ENCODE data around the gene TENT5C.

TENT5C gene

DNA sequence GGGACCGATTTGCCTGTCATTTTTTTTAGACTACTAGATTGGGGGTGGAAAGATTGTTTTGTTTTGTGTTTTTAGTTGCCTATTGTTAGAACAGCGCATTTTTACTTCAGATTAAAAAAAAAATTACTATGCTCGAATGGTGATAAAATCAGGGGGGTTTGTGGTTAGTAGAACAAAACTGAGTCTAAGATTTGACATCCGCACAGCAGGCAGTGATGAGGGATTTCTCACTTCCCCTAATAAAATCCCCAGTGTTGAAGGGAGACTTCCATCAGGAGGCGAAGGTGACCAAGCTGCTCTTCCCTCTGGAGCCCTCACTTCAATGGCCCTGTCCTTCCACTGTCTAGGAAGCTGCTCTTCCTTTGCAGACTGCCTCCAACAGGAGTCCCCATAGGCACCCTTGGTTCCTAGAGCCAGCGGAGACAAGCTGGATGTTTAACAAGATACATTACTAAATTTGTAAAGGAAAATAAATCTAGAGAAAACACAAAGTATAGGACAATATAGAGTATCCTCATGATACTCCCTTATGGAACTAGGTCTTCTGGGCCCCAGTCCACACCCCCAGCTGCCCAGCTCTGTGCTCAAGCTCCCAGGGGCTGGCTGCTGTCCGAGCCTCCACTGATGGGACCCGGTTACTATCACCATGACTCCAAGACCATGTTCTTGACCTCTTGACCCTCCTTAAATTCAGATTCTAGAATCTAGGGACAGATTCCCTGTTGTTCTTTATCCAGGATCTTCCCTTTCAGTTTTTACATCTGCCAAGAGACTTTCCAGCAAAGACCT is 31.0 kb downstream of the TENT5C start:
- DNase-seq: no peak

DNA sequence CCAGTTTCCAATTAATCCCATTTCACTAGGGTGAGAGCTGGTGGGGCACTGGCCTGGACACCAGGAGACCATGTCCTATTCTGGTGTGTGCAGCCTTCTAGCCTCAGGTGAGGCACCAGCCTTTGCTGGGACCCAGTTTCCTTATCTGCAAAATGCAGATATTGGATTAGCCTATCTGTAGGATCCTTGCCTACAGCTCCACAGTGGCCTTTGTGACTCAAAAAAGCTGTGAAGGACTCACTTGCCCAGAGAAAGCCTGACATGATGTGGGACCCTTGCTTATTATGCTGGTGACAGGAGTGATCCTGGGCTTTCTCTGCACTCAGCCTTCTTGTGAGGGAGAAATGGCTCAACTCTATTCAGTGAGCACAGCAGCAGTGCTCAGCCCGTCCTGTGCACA is 32.3 kb downstream of the TENT5C start:
- DNase-seq: no peak

DNA sequence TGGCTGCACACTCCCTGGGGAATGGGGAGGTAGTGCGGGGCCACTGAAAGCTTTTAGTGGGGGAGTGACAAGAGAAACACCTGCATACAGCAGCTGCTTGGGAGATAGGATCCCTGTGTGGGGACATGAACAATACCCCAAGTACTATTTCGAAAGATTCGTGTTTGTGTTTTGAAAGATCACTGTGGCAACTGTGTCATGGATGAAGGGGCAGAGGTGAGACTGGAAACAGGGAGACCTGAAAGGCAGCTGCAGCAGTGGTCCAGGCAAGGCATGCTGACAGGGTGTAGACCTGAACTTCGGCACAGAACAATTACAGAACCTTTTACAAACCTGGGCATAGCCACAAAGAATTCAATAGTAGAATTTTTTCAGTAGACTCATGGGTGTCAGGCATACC is 32.9 kb downstream of the TENT5C start:
- no peak for DNase-seq

DNA sequence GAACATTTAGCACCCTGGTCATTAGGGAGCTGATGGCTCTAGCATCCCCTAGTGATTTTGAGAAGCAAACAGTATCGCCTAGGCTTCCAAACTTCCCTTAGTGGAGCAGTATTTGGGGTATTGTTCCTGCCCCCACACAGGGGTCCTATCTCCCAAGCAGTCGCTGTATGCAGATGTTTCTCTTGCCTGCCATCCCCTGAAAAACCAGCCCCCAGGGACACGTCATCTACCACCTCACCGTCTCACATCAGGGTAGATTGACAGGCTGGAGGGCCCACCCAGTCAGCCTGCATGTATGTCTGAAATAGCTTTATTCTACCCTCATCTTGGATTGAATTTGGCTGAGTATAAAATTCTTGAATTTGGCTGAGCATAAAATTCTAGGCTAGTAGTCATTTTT is 33.9 kb downstream of the TENT5C start:
- no peak for DNase-seq

DNA sequence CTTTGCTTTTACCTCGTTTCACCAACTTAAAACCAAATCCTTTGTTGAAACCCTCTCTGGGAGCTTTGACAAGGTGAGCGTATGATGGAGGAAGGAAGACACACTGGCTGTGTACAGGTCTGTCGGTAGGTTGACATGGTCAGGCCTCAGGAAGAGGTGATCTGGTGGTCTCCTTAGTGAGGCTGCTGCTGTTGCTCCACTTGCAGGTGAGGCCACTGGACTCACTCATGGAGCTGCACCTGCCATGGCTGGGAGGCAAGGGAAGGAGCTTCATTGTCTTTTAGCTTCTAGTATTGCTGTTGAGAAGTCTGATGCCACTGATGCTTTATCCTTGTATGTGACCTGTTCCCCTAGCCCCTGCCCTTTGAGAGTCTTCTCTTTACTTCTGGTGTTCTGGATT is 35.7 kb downstream of the TENT5C start:
- no peak for DNase-seq

DNA sequence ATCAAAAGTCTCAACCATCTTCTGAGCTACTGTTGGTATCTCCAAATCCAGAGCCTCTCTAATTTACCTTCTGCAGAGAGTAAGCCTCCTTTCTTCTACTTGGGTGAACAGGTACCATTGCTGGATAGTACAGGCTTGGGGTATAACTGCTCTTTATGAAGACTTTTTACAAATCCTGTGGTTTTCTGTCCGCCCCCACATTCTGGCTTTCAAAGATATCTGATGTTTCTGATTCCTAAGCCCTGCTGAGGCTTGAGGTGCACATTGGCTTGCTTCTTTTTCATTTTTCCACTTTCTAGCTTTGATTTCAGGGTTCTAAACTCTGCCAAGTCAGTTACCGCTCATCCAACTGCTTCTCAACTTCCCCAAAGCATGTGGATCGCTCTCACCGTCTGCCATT is 37.1 kb downstream of the TENT5C start:
- DNase-seq: no peak

DNA sequence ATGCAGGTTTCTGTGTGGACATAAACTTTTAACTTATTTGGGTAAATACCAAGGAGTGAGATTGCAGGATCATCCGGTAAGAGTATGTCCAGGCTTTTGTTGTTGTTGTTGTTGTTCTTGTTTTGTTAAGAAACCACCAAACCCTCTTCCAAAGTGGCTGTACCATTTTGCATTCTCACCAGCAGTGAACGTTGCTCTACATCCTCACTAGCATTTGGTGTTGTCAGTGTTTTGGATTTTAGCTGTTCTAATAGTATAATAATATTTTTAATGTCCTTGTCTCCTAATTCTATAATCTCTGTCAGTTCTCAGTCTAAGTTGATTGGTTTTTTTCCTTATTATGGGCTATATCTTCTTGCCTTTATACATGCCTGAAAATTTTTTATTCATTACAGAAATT is 37.8 kb downstream of the TENT5C start:
- no peak for DNase-seq

DNA sequence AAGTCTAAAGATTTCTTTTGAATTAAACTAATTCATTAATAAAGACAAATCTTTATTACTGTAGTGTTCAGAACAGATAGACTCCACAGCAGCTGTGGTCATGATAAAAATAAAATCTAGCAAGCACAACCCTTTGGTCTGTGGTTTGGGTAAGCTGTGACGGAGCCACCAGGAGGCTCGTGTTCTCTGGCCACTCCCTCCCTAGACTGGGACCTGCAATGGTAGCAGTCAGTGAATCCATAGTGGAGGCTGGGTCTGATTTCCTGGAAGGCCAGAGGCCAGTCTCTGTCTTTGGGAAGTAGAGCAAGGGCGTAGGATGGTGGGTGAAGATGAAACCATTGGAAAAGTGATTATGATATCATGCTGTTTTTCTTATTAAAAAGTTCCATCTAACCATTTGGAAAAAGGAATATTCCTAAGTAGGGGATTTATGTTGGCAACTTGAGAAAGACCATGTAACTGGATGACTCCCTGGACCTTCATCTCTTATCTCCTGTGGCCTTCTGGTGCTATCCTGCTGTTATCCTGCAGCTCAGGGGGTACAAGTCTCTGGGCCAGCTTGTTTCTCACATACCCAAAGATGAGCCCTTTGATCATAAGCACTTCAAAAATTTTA is 39.0 kb downstream of the TENT5C start:
- DNase-seq: no peak

DNA sequence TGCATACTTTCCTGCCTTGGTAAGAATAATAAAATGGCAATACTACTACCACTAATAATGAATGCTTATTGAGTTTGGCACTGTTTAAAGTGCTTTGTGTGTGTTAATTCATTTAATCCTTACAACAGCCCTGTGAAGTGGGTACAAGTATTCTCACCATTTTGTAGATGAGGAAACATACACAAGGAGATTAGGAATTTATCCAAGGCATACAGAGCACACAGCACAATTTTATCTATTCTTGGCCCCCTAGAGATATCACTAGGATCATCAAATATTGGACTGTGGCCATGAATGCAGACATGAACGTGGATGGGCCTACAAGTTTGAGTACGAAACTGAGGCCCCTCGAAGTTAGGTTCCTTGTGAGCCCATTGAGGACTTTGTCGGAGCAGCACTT is 39.5 kb downstream of the TENT5C start:
- no peak for DNase-seq

DNA sequence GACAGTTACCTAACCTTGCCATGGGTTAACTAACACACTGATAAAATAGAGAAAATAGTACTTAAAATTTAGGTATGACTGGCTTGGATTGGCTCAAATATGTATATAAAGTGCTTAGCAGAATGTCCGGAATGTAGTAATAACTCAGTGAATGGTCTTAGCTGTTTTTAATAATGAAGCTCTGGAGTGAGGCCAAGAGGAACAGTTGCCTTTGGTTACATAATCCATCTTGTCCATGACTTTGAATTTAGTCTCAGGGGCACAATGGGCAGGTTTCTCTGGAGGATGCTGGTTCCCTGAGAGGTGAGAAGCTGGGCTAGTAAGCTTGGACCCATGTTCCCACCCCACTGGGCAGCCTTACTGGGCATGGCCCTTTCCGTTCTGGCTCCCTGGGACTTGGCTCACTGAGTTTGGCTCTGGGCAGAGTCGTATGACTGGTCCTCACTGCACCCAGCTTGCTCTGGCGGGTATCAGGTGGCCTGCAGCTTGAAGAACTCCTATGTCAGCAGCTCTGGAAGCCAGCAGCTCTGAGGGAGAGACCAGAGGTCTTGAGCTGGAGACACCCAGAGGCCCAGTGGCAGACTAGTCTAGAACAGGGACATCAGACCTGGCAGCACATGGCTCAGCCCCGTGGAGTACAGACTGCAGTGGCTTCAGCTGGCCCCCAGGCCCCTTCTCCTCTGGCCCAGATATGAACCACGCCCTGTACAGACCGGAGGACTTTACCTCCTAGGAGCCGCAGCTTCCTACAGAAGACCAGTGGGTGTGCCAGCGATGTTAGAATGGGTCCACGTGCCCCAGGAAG is 40.4 kb downstream of the TENT5C start:
- DNase-seq: no peak

DNA sequence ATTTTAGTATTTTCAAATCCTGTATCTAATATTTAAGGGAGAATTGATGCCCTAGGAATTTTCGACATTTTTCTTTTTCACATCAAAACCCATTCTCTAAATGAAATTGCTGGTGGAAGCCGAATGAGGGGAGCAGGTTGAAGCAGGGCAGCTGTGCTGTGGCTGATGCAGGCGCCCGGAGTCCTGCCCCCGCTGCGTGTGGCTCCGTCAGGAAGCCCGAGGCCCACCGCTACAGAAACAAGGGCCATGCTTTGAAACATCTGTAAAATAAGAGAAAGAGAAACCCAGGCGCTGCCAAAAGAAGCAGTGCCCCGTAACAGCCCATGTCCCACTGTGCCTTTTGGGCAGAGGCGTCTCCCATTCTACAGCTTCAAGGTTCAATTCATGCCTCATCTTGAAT is 41.1 kb downstream of the TENT5C start:
- no peak for DNase-seq

DNA sequence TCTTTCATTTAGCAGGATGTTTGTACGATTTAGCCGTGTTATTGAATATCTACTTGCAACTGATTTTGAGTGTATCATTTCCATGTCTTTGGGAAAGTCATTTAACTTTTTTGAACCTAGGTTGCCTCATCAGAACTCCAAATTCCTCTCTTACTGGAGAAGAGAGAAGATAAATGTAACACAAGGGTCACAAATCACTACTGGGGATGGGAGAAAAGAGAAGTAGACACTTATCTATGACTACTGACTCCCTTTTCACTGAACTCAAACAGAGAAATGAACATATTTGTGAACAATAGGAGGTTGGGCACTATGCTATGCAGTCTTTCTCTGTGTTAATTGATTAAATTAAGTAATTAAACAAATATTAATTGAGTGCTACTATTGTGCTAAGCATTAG is 42.2 kb downstream of the TENT5C start:
- no peak for DNase-seq

DNA sequence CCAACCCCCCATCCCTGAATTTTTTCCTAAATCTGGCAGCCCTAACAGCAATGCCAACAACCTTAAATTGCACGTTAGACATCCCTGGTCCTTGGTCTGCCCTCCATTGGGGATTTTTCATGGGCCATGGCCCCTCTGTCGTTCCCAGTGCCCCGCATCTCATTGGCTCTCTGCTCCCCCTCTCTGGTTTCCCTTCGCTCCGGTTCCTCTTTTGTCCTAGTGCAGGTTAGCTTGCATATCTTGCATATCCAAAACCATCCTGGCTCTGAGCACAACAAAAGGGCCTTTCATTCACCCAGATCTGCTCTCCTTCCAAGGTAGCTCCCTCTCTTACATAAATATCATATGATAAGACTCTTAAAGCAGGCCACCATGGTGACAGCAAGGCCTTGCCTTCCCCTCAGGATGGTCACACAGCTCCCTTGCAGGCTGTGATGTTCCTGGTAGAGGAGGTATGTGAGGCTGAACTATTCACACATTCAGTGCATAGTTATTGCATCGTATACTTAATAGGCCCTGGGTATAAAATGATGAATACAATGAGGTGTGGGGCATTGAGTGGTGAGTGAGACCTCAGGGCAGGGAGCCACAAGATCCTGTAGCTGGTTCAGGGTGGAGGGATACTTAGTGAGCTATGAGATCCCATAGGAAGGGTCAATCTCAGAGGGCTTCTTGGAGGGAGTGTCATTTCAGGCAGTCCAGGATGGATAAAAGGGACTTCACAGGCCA is 45.2 kb downstream of the TENT5C start:
- DNase-seq: no peak

DNA sequence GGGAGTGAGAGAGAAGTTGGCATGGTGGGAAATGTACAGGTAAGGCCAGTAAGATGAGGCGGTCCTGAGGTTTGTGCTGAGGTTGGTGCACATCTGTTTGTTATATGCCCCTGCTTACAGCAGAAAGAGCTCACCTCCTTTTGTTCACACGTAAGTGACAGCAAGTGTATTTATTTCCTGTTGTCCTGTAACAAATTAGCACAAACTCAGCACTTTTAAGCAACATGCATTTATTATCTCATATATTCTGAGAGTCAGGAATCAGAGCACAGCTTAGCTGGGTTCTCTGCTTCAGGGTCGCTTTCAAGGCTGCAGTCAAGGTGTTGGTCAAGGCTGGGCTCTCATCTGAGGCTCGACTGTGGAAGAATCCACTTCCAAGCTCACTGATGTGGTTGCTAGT is 45.8 kb downstream of the TENT5C start:
- no peak for DNase-seq

DNA sequence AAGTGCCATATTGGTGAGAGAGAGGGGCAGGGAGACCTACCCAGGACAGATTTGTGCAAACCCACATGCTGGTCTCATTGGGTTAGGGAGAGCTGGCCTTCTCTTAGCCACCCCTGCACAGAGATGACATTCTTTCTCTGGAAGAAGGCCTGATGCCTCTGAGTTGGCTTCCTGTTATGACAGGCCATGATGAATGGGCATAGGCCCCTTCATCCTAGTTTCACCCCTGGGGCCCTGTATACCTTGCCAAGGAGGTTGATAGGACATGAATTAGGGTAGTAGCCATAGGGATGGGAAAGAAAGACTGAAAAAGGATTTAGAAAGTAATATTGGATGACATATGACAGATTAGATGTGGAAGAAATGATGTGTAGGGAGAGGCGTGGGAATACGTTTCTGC is 46.6 kb downstream of the TENT5C start:
- no peak for DNase-seq

DNA sequence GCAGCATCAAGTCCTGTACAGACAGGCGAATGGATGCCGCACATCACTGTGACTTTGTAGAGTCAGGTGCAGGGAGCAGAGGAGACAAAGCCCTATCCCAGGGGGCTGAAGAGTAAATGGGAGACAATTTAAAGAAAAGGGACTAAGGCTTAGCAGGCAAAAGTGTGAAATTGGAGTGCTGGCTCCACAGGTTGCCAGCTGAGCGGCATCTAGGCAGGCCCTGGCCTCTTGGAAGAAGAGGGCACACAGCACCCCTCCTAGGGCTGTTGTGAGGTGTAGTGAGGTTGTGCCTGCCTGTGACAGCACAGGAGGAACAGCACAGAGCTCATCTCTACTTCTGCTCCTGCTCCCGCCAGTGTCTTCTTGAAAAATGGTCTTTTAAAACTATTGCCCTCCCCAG is 47.3 kb downstream of the TENT5C start:
- no peak for DNase-seq

DNA sequence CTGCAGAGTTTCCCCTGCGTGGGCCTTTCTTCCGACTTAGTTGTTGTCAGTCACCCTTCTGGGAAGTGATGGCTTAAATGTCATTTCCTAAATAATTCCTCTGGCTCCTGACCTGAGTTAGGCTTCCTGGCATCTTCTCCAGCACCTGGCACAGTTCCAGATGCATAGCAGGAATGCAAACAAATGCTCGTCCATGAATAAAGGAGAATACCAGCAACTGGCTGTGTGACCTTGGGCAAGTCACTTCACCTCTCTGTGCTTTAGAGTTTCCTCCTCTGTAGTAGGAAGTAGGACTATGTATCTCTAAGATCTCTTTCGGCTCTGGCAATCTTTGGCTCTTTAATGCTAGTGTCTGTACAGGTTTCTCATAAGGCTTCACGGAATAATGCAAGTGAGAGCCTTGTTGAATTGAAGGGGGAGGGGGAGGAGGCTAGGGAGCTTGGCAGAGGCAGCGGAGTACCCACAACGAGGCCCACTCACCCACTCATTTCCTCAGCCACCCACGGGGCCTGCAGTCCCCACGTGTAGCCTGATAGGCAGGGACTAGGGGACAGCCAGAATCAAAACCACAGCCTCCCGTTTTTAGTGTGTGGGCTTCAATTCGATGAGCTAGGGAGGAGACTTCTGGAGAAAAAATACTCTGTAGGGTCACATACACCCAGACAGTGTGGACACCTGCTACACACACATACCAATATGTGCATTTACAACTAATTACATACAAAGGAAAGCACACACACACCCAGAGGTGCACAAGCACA is 48.1 kb downstream of the TENT5C start:
- no peak for DNase-seq

DNA sequence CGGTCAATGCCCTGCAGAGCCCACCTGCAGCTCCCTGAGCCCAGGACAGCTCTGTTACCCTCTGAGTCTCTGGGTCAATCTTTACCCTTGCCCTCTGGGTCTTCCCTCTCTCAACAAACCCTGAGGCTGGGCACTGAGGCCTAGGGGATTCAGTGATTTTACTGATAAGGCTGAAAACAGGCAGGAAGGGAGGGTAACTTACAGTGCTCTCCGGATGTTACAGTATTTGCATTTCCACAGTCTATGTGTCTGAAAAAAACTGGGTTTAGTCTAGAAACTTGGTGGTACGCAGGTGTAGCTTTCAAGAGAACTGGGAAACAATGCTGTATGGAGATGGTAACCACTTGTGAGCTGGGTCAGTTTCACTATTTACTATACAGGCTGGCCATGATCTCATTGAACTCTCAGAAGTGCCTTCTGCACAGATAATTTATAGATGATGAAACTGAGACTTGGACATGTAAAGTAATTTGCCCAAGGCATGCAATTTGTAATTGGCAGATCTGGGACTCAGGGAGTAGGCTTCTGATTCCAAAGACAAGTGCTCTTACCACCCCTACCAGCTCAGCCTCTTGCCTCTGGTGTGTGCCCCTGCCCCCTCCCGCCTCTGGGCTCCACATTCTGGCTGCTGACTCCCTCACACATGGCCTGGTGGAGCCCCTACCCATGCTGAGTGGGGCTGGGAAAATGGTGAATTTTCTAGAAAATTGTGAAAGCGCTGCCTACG is 48.8 kb downstream of the TENT5C start:
- no peak for DNase-seq

DNA sequence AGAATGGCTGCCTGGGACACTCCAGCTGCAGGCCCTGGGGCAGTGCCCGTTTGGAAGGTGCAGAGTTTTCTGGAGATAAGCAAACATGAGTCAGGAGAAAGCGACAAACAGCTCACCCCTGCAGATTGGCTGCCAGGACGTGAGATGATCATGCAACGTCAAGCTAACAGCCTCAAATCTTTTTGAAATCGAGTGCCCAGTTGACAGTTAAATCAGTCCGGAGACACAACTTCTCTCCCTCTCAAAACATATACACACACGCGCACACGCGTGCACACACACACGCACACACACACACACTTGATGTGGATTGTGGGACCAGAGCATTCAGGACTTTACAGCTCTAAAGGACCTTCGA is 49.4 kb downstream of the TENT5C start:
- DNase-seq: no peak

DNA sequence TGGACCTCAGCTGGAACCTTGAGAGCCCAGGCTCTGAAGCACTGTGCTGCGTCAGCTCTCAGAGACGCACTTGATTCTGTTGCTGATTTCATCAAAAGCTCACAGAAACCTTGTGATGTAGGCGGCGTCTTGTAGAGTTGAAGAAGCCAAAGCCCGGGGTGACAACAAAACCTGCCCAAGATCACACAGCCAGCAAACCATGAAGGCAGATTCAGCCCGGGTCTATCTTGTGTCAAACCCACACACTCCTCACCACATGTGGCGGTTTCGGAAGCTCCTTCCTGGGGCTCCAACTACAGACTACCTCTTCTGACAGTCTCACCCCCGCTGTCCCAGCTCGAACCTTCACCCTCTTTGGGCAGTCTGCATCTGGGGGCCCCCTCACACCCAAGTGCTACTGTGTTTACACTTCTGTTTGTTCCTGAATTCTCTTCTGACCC is 50.4 kb downstream of the TENT5C start:
- no peak for DNase-seq

DNA sequence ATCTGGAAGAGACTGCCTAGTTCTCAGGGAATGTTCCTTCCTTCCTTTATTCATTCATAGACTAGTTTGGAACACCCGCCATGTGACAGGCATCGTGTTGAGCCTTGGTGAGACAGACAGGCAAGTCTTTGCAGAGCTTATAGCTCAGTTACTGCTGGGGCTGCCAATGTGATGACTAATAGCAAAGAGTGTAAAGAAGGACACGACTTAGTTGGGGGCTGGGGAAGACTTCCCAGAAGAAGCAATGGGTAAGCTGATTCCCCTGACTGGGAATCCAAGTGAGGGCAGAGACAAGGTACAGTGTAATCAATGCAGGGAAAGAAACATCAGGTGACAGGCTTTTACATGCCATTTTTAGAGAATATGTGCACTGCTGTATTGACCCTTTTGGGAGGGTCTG is 51.2 kb downstream of the TENT5C start:
- no peak for DNase-seq
